Type B pancreatic cell (in vitro differentiated cells): ENCODE results near the gene TLE1. TPM values are rescaled to one million over a fixed set of nuclear protein-coding genes. Genes with fewer than 3 reads are reported as not detected.
"Not testable (repeated sequence)": the region's sequence is repeated elsewhere in the genome, so short reads cannot be mapped to it uniquely, and the experiment has no call there.

ENCODE experiments used
- DNase-seq: peaks from one replicate; pipeline ENCODE4 v3.0.0; 2021; ENCODE audit warnings: mixed read lengths; ENCODE audit not compliant: unreplicated experiment; ENCODE audit errors: extremely low spot score
- H3K27ac Mint-ChIP-seq: 2 replicates; pipeline ENCODE4 v1.8.0; 2021; ENCODE audit warnings: mild to moderate bottlenecking, mixed read lengths
- H3K27me3 Mint-ChIP-seq: 2 replicates; pipeline ENCODE4 v1.8.0; 2021; ENCODE audit warnings: mixed read lengths
- H3K36me3 Mint-ChIP-seq: 2 replicates; pipeline ENCODE4 v1.8.0; 2021; ENCODE audit warnings: mixed read lengths
- H3K4me1 Mint-ChIP-seq: one replicate; pipeline ENCODE4 v1.8.0; 2021; ENCODE audit warnings: mixed read lengths; ENCODE audit not compliant: unreplicated experiment
- H3K4me3 Mint-ChIP-seq: 2 replicates; pipeline ENCODE4 v1.8.0; 2021; ENCODE audit warnings: mild to moderate bottlenecking, mixed read lengths
- H3K9me3 Mint-ChIP-seq: 2 replicates; pipeline ENCODE4 v1.8.0; 2021; ENCODE audit warnings: mixed read lengths
- CTCF ChIP-seq: fragments of 200-600 bp; sonication (generic); conservative IDR thresholded peaks from 2 replicates; pipeline ENCODE4 v1.5.0; 2021; ENCODE audit warnings: antibody characterized with exemption, mild to moderate bottlenecking
- long read RNA-seq: library from polyadenylated mRNA; unstranded; transcript quantifications from one replicate; pipeline ENCODE4 v2.0.0, GENCODE V29; 2020
- total RNA-seq: library from RNA; stranded (reverse); gene quantifications from 2 replicates; pipeline ENCODE4 v1.2.1, GENCODE V29; 2021; ENCODE audit warnings: low replicate concordance

TLE1 gene
- 40.2 and 99.6 TPM in 2 replicates for total RNA-seq
- long read RNA-seq, partial matches to known transcripts, result 9 of 11 reads
- long read RNA-seq, other reads (novel, unspliced or antisense), result 2 of 11 reads

- Mint-ChIP-seq H3K27ac (peak within 1 kb of the TSS; percentile 94), H3K36me3 (peaks cover 5% of the 10 kb centered on the region), H3K9me3 (no peaks in the 10 kb centered on the region), H3K4me1 (peaks cover 33% of the 10 kb centered on the region), H3K4me3 (peak within 1 kb of the TSS; percentile 98), H3K27me3 (peaks cover 14% of the 10 kb centered on the region)
- no peak for TF ChIP-seq CTCF
- peak; percentile 100 for DNase-seq
Observed at GRCh38 chr9:81689343-81690175, at the start of gene TLE1. TLE1 (minus strand) TSS chr9:81689547; CDS start chr9:81688240, 1,307 bp downstream.

- no peak for TF ChIP-seq CTCF
- Mint-ChIP-seq H3K27me3 (no peaks in the 10 kb centered on the region), H3K4me3 (no peak overlapping the region), H3K27ac (peak overlapping the region; percentile 89), H3K36me3 (no peaks in the 10 kb centered on the region), H3K9me3 (peaks cover 8% of the 10 kb centered on the region), H3K4me1 (peaks cover 5% of the 10 kb centered on the region)
- DNase-seq, result no peak
Observed at GRCh38 chr9:81737871-81738507, 48.6 kb upstream of the TLE1 start.

- not testable (repeated sequence) for H3K9me3 Mint-ChIP-seq, H3K27ac Mint-ChIP-seq, H3K4me3 Mint-ChIP-seq, H3K36me3 Mint-ChIP-seq, H3K27me3 Mint-ChIP-seq, H3K4me1 Mint-ChIP-seq, DNase-seq
Observed at GRCh38 chr9:81730498-81730897, 41.2 kb upstream of the TLE1 start.

- H3K27me3 Mint-ChIP-seq, result no peaks in the 10 kb centered on the region
- no peak overlapping the region for H3K27ac Mint-ChIP-seq
- H3K4me1 Mint-ChIP-seq, result peaks cover 10% of the 10 kb centered on the region
- H3K9me3 Mint-ChIP-seq, result no peaks in the 10 kb centered on the region
- no peaks in the 10 kb centered on the region for H3K36me3 Mint-ChIP-seq
- H3K4me3 Mint-ChIP-seq, result no peak overlapping the region
- no peak for TF ChIP-seq CTCF
- DNase-seq, result no peak
Observed at GRCh38 chr9:81729135-81729534, 39.8 kb upstream of the TLE1 start.

GRCh38 chr9:81724242-81724889 lies 35.0 kb upstream of the TLE1 start:
- no peaks in the 10 kb centered on the region for H3K27me3 Mint-ChIP-seq
- H3K36me3 Mint-ChIP-seq, result peaks cover 4% of the 10 kb centered on the region
- DNase-seq, result no peak
- H3K4me3 Mint-ChIP-seq, result no peak overlapping the region
- H3K27ac Mint-ChIP-seq, result no peak overlapping the region
- peaks cover 3% of the 10 kb centered on the region for H3K9me3 Mint-ChIP-seq
- TF ChIP-seq CTCF, result no peak
- H3K4me1 Mint-ChIP-seq, result peaks cover 14% of the 10 kb centered on the region
